H1 (cell line): ENCODE data around the gene SNX19. TPM values are rescaled to one million over a fixed set of nuclear protein-coding genes. Genes with fewer than 3 reads are reported as not detected.

Experiments used
- CTCF ChIA-PET: fragments of 300-600 bp; sonication (Branson Sonifier 250); formaldehyde crosslinking; loops from one replicate; lab custom pipeline; 2021; ENCODE audit not compliant: partially characterized antibody; lab: Charles Lee
- POLR2A ChIA-PET: fragments of 300-600 bp; sonication (Branson Sonifier 250); formaldehyde crosslinking; loops from one replicate; lab custom pipeline; 2021; ENCODE audit warnings: inconsistent platforms; ENCODE audit not compliant: partially characterized antibody; lab: Charles Lee
- DNase-seq, 2 experiments: peaks; one replicate each; pipeline versions ENCODE4 v3.0.0 to v3.0.0-alpha.2; 2010 to 2022; ENCODE audit warnings: low spot score in 2 of 2, low read depth in 1 of 2, mixed read lengths in 1 of 2
- FAIRE-seq: peaks from 2 replicates; lab custom pipeline; 2011; peaks lifted over from hg19 to GRCh38; lab: Jason Lieb, UNC
- H2AFZ ChIP-seq: 2 replicates; pipeline ENCODE4 v1.8.1; 2012; ENCODE audit warnings: low read length, inconsistent platforms
- H2AK5ac ChIP-seq: 2 replicates; pipeline ENCODE4 v1.6.1; 2013; ENCODE audit warnings: low read depth, low read length
- H2BK120ac ChIP-seq: replicated peaks from 2 replicates; pipeline ENCODE3; 2013; ENCODE audit warnings: low read depth, low read length, inconsistent platforms
- H2BK12ac ChIP-seq: 2 replicates; pipeline ENCODE4 v1.6.1; 2013; ENCODE audit warnings: low read depth, low read length
- H2BK15ac ChIP-seq: 2 replicates; pipeline ENCODE4 v1.6.1; 2013; ENCODE audit warnings: low read length
- H2BK20ac ChIP-seq: 2 replicates; pipeline ENCODE4 v1.6.1; 2013; ENCODE audit warnings: low read length
- H2BK5ac ChIP-seq: 2 replicates; pipeline ENCODE4 v1.6.1; 2013; ENCODE audit warnings: low read depth, low read length
- H3K14ac ChIP-seq: 2 replicates; pipeline ENCODE4 v1.6.1; 2013; ENCODE audit warnings: inconsistent platforms; ENCODE audit not compliant: insufficient read length
- H3K18ac ChIP-seq: 2 replicates; pipeline ENCODE4 v1.6.1; 2013; ENCODE audit warnings: low read length; ENCODE audit errors: extremely low read depth
- H3K23ac ChIP-seq: 2 replicates; pipeline ENCODE4 v1.6.1; 2013; ENCODE audit warnings: inconsistent platforms; ENCODE audit not compliant: insufficient read length
- H3K23me2 ChIP-seq: 2 replicates; pipeline ENCODE4 v1.6.1; 2013; ENCODE audit warnings: low read depth, low read length
- H3K27ac ChIP-seq: 2 replicates; pipeline ENCODE4 v1.6.1; 2011; ENCODE audit warnings: low read depth, low read length, inconsistent platforms
- H3K27me3 ChIP-seq, 4 experiments: replicated peaks in 1 of 4; 1 replicate in 1 of 4; 2 replicates in 3 of 4; pipeline versions ENCODE4 v1.6.1 to v1.8.1; 2011 to 2013; ENCODE audit warnings: low read length in 3 of 4, mild to moderate bottlenecking in 3 of 4, inconsistent platforms in 2 of 4, mixed read lengths in 2 of 4, moderate library complexity in 1 of 4; ENCODE audit not compliant: control insufficient read depth in 3 of 4, insufficient read depth in 3 of 4; ENCODE audit errors: extremely low read depth in 1 of 4
- H3K36me3 ChIP-seq, 4 experiments: 2 replicates each; pipeline versions ENCODE4 v1.6.1 to v1.8.1; 2011 to 2013; ENCODE audit warnings: mild to moderate bottlenecking in 4 of 4, low read length in 3 of 4, moderate library complexity in 2 of 4, control low read depth in 1 of 4, inconsistent platforms in 1 of 4; ENCODE audit not compliant: insufficient read depth in 4 of 4, control insufficient read depth in 2 of 4
- H3K4ac ChIP-seq: replicated peaks from 2 replicates; pipeline ENCODE3; 2013; ENCODE audit warnings: low read length, low read depth, mixed read lengths, inconsistent platforms; ENCODE audit not compliant: insufficient read length
- H3K4me1 ChIP-seq, 4 experiments: replicated peaks in 1 of 4; 1 replicate in 1 of 4; 2 replicates in 3 of 4; pipeline versions ENCODE4 v1.6.1 to v1.8.1; 2011 to 2013; ENCODE audit warnings: low read length in 3 of 4, inconsistent platforms in 2 of 4, mixed read lengths in 1 of 4; ENCODE audit not compliant: insufficient read depth in 4 of 4, control insufficient read depth in 3 of 4
- H3K4me2 ChIP-seq, 2 experiments: 2 replicates each; pipeline versions ENCODE4 v1.6.1 to v1.8.1; 2011 to 2013; ENCODE audit warnings: low read depth in 2 of 2, low read length in 2 of 2, control low read depth in 1 of 2, inconsistent platforms in 1 of 2, mild to moderate bottlenecking in 1 of 2; ENCODE audit not compliant: insufficient read depth in 1 of 2
- H3K4me3 ChIP-seq, 4 experiments: fragments of 200-600, 300-600 bp in 1 of 4; sonication (generic), shearing (Covaris generic), sonication (Bioruptor Twin) in 1 of 4; 2 replicates each; pipeline versions ENCODE4 v1.5.1 to v1.8.1; 2011 to 2016; ENCODE audit warnings: low read length in 4 of 4, low read depth in 3 of 4, control low read depth in 2 of 4, inconsistent platforms in 2 of 4, mild to moderate bottlenecking in 2 of 4, mixed read lengths in 1 of 4, moderate library complexity in 1 of 4; ENCODE audit not compliant: insufficient read depth in 2 of 4; ENCODE audit errors: extremely low read depth in 1 of 4
- H3K56ac ChIP-seq: replicated peaks from 2 replicates; pipeline ENCODE3; 2013; ENCODE audit warnings: low read depth, mild to moderate bottlenecking, mixed read lengths, low read length, inconsistent platforms; ENCODE audit not compliant: insufficient read length
- H3K79me1 ChIP-seq: 2 replicates; pipeline ENCODE4 v1.6.1; 2013; ENCODE audit warnings: low read depth, low read length, control low read depth
- H3K79me2 ChIP-seq, 2 experiments: 2 replicates each; pipeline versions ENCODE4 v1.6.1 to v1.8.1; 2012 to 2013; ENCODE audit warnings: low read length in 2 of 2, mild to moderate bottlenecking in 2 of 2, inconsistent platforms in 1 of 2; ENCODE audit not compliant: insufficient read depth in 2 of 2, control insufficient read depth in 1 of 2
- H3K9ac ChIP-seq, 4 experiments: replicated peaks in 1 of 4; 1 replicate in 1 of 4; 2 replicates in 3 of 4; pipeline versions ENCODE4 v1.6.1 to v1.8.1; 2011 to 2013; ENCODE audit warnings: low read depth in 3 of 4, low read length in 3 of 4, control low read depth in 2 of 4, mild to moderate bottlenecking in 2 of 4, moderate library complexity in 2 of 4, inconsistent platforms in 1 of 4; ENCODE audit errors: extremely low read depth in 1 of 4
- H3K9me3 ChIP-seq, 2 experiments: 2 replicates each; pipeline versions ENCODE4 v1.6.1 to v1.8.1; 2012 to 2013; ENCODE audit warnings: mild to moderate bottlenecking in 2 of 2, moderate library complexity in 2 of 2, control low read depth in 1 of 2, inconsistent platforms in 1 of 2, low read depth in 1 of 2, low read length in 1 of 2, mixed read lengths in 1 of 2; ENCODE audit not compliant: insufficient read depth in 2 of 2
- H4K20me1 ChIP-seq, 2 experiments: replicated peaks in 1 of 2; 2 replicates each; pipeline versions ENCODE3 to v1.8.1; 2011 to 2013; ENCODE audit warnings: inconsistent platforms in 2 of 2, low read length in 2 of 2, mild to moderate bottlenecking in 1 of 2; ENCODE audit not compliant: insufficient read depth in 2 of 2, control insufficient read depth in 1 of 2
- H4K5ac ChIP-seq: 2 replicates; pipeline ENCODE4 v1.6.1; 2013; ENCODE audit warnings: low read length, low read depth, mixed read lengths, inconsistent platforms; ENCODE audit not compliant: insufficient read length
- H4K8ac ChIP-seq: 2 replicates; pipeline ENCODE4 v1.8.0; 2013; ENCODE audit warnings: mild to moderate bottlenecking, moderate library complexity, low read length, inconsistent platforms; ENCODE audit not compliant: insufficient read depth; ENCODE audit errors: extremely low read depth
- H4K91ac ChIP-seq: replicated peaks from 2 replicates; pipeline ENCODE3; 2013; ENCODE audit warnings: low read length, mixed read lengths, inconsistent platforms; ENCODE audit not compliant: insufficient read length
- BCL11A ChIP-seq, 2 experiments: IDR thresholded peaks; one replicate each; pipeline ENCODE4 v1.6.1; 2011; ENCODE audit warnings: low read depth in 2 of 2, low read length in 2 of 2, mild to moderate bottlenecking in 2 of 2
- POLR2AphosphoS5 ChIP-seq: IDR thresholded peaks from 2 replicates; pipeline ENCODE4 v1.6.1; 2011; ENCODE audit warnings: low read depth, low read length
- RAD21 ChIP-seq, 2 experiments: IDR thresholded peaks in 1 of 2; conservative IDR thresholded peaks in 1 of 2; 2 replicates each; pipeline ENCODE4 v1.6.1; 2011; ENCODE audit warnings: low read depth in 2 of 2, low read length in 2 of 2, improper control_type of control experiment in 1 of 2, inconsistent platforms in 1 of 2, mild to moderate bottlenecking in 1 of 2, moderate library complexity in 1 of 2
- WGBS, 2 experiments: shearing (Covaris generic) in 1 of 2; methylation state at CpG; one replicate each; pipeline versions ENCODE4 v1.1.6 to v1.1.7; 2013 to 2015; ENCODE audit warnings: low lambda C conversion rate in 2 of 2, mixed read lengths in 2 of 2, inconsistent platforms in 1 of 2, low coverage in 1 of 2, missing lambda C conversion rate in 1 of 2; ENCODE audit not compliant: insufficient replicate concordance in 2 of 2, insufficient coverage in 1 of 2, insufficient read length in 1 of 2; ENCODE audit errors: extremely low coverage in 1 of 2, missing lambda C conversion rate in 1 of 2; 5-methylcytosine and 5-hydroxymethylcytosine counted together
- long read RNA-seq, 2 experiments: library from RNA in 1 of 2; library from capped mRNA in 1 of 2; stranded (forward); transcript quantifications; one replicate each; pipeline ENCODE4 v2.0.0, GENCODE V29; 2021; ENCODE audit warnings: inconsistent platforms in 1 of 2
- polyA minus RNA-seq, 3 experiments: library from RNA; depleted of rRNA, polyadenylated mRNA; stranded (reverse); fragments of >200 nt; gene quantifications; 1 replicate in 2 of 3; 2 replicates in 1 of 3; pipeline ENCODE4 v1.2.3, GENCODE V29; 2011
- polyA plus RNA-seq, 7 experiments: library from polyadenylated mRNA; depleted of rRNA in 3 of 7; stranded (reverse) in 5 of 7; unstranded in 2 of 7; fragments of >200 nt in 5 of 7; fragments of 200-250 nt in 2 of 7; gene quantifications; 1 replicate in 5 of 7; 2 replicates in 1 of 7; 4 replicates in 1 of 7; pipeline versions ENCODE4 v1.2.1 to v1.2.3, GENCODE V29; 2011 to 2013; ENCODE audit warnings: missing spikeins in 2 of 7, mixed read lengths in 2 of 7
- total RNA-seq: library from RNA; stranded (reverse); fragmentation: NEBNext Ultra II Directional; extraction: Animal tissue kit (Norgen Biotek cat#: 25700); gene quantifications from 2 replicates; pipeline ENCODE4 v1.2.1, GENCODE V29; 2021

The SNX19 gene, protein sequence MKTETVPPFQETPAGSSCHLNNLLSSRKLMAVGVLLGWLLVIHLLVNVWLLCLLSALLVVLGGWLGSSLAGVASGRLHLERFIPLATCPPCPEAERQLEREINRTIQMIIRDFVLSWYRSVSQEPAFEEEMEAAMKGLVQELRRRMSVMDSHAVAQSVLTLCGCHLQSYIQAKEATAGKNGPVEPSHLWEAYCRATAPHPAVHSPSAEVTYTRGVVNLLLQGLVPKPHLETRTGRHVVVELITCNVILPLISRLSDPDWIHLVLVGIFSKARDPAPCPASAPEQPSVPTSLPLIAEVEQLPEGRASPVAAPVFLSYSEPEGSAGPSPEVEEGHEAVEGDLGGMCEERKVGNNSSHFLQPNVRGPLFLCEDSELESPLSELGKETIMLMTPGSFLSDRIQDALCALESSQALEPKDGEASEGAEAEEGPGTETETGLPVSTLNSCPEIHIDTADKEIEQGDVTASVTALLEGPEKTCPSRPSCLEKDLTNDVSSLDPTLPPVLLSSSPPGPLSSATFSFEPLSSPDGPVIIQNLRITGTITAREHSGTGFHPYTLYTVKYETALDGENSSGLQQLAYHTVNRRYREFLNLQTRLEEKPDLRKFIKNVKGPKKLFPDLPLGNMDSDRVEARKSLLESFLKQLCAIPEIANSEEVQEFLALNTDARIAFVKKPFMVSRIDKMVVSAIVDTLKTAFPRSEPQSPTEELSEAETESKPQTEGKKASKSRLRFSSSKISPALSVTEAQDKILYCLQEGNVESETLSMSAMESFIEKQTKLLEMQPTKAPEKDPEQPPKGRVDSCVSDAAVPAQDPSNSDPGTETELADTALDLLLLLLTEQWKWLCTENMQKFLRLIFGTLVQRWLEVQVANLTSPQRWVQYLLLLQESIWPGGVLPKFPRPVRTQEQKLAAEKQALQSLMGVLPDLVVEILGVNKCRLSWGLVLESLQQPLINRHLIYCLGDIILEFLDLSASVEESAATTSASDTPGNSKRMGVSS
- total RNA-seq (22.6 and 25.2 TPM in 2 replicates), polyA plus RNA-seq (2011; rRNA removed) (15.0 and 22.1 TPM in 2 replicates), polyA minus RNA-seq (2011; rRNA and poly(A)+ RNA removed) (67.1 and 69.1 TPM in 2 replicates)
- 13.6 TPM for polyA plus RNA-seq (2011; cell fraction: cytosol; rRNA removed)
- 36.6 TPM for polyA plus RNA-seq (2011; cell fraction: nucleus; rRNA removed)
- polyA plus RNA-seq (2012, experiment 1 of 2), result 13.1 to 15.9 TPM (median 14.2 TPM) in 4 replicates
- 2.2 TPM for polyA plus RNA-seq (2012, experiment 2 of 2)
- polyA plus RNA-seq (2013, experiment 1 of 2), result 24.6 TPM
- polyA plus RNA-seq (2013, experiment 2 of 2), result 25.1 TPM
- polyA minus RNA-seq (2011; cell fraction: cytosol; rRNA and poly(A)+ RNA removed), result 33.2 TPM
- polyA minus RNA-seq (2011; cell fraction: nucleus; rRNA and poly(A)+ RNA removed), result 86.2 TPM
- long read RNA-seq, experiment 1, full-length matches to known transcripts, result 6 of 19 reads
- long read RNA-seq, experiment 1, partial matches to known transcripts, result 2 of 19 reads
- long read RNA-seq, experiment 1, other reads (novel, unspliced or antisense), result 11 of 19 reads
- long read RNA-seq, experiment 2, partial matches to known transcripts, result 0 of 2 reads
- long read RNA-seq, experiment 2, other reads (novel, unspliced or antisense), result 2 of 2 reads

DNA sequence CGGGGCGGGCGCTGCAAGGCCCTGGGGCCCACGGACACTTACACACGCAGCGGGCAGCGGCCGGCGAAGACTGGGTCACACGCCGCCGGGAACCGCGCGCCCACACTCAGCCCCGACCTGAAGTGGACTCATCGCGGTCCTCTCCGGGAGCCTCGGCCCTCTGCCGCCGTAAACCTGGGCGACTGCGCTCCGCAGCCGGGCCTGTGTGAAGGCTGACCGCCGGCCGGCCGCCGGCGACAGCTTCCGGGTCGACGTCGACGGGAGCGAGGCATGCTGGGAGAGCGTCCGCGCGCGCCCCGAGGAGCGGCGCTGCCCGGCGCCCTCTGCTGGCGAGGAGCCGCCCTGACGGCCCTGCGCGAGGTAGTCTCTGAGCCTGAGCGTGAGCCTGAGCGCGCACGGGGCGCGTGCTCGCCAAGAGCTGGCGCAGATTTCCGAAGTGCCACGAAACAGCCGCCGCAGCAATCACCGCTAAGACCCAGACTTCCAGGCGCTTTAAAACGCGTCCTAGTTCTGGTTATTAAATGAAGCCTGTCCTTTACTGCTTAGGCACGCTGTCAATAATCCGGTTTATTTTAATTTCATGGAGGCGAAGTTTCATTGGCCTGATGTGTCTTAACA lies at the start of gene SNX19:
SNX19 (minus strand) TSS at position 242 of the 618 bp plus-strand sequence. CDS start 540 bp downstream, outside the sequence.
- ChIA-PET POLR2A (interaction anchor here (0.8 to 0.9 kb wide), 2 partner anchors 17 to 621 kb away, joined by 3 read pairs; no protein-coding TSS in a partner anchor), CTCF (interaction anchor here (0.6 to 5.8 kb wide), 18 partner anchors 13 to 980 kb away, joined by 3 to 33 read pairs (median 3); no protein-coding TSS in a partner anchor)
- no peak within 1 kb of the TSS for H2BK15ac ChIP-seq
- no peak within 1 kb of the TSS; the same call in 1 of the 2 replicates for H3K18ac ChIP-seq
- peak within 1 kb of the TSS; percentile 69 to 87 (median 76) for H3K4me3 ChIP-seq
- no peak within 1 kb of the TSS; the same call in 1 of the 2 replicates for H2BK5ac ChIP-seq
- H3K9ac ChIP-seq, result peak within 1 kb of the TSS; percentile 41 to 75 (median 58)
- FAIRE-seq (no peak), DNase-seq (peak; percentile 61 to 96)
- H2BK120ac ChIP-seq, result no peak within 1 kb of the TSS
- H4K5ac ChIP-seq, result peak within 1 kb of the TSS; percentile 65
- 0 out of 2 replicates have a peak within 1 kb of the TSS, but pooled peaks have one; percentile 7 for H3K27ac ChIP-seq
- no peak within 1 kb of the TSS for H2BK12ac ChIP-seq
- H3K9me3 ChIP-seq, result no peaks in the 10 kb centered on the region
- H3K4ac ChIP-seq, result no peak within 1 kb of the TSS
- H3K23ac ChIP-seq, result no peak within 1 kb of the TSS
- H3K56ac ChIP-seq, result peak within 1 kb of the TSS; percentile 24
- no peak within 1 kb of the TSS for H2BK20ac ChIP-seq
- peaks cover 7% of the 10 kb centered on the region; the same call in 1 of the 2 replicates for H3K79me1 ChIP-seq
- H3K36me3 ChIP-seq, result peaks cover 0 to 5% (median 1%) of the 10 kb centered on the region in 4 experiments; a peak in 1 of 8 replicates
- H4K91ac ChIP-seq, result no peak within 1 kb of the TSS
- peaks cover 7% of the 10 kb centered on the region; the same call in 1 of the 2 replicates for H3K23me2 ChIP-seq
- peaks cover 0 to 15% (median 10%) of the 10 kb centered on the region in 4 experiments; a peak in 6 of 7 replicates for H3K27me3 ChIP-seq
- peak within 1 kb of the TSS; percentile 71 for H2AFZ ChIP-seq
- no peak within 1 kb of the TSS for H2AK5ac ChIP-seq
- H4K8ac ChIP-seq, result peak within 1 kb of the TSS; percentile 97
- peaks cover 0 to 7% (median 3%) of the 10 kb centered on the region in 4 experiments; a peak in 5 of 7 replicates for H3K4me1 ChIP-seq
- peaks cover 0 to 3% of the 10 kb centered on the region in 2 experiments for H4K20me1 ChIP-seq
- no peak within 1 kb of the TSS for H3K14ac ChIP-seq
- 2% methylated on average over 50 of the region's 72 CpGs; no CpG with 5 or more reads in 1 of the 2 experiments for WGBS, 2 experiments
- peak within 1 kb of the TSS; percentile 85 to 94 for H3K4me2 ChIP-seq
- peaks cover 0 to 4% of the 10 kb centered on the region in 2 experiments; a peak in 1 of 4 replicates for H3K79me2 ChIP-seq
- no peak for TF ChIP-seq BCL11A (IDR thresholded peaks at IDR 0.05; ENCODE audit: low read depth in 2 of 2, low read length in 2 of 2)
- TF ChIP-seq RAD21 (IDR thresholded peaks at IDR 0.05 in 1 of 2, conservative IDR thresholded peaks at IDR 0.05 in 1 of 2; ENCODE audit: low read depth in 2 of 2, low read length in 2 of 2), result peak; percentile 14 to 25; a peak in 1 of 4 replicates
- peak; percentile 42; the same call in 1 of the 2 replicates for TF ChIP-seq POLR2AphosphoS5
